PC-3 (cell line): Measurements from ENCODE around the gene ERBB4. TPM values are rescaled to one million over a fixed set of nuclear protein-coding genes. Genes with fewer than 3 reads are reported as not detected.

Source experiments
- ATAC-seq: fragments of 200-7000 bp; cut with Tn5 transposase; 2 replicates; pipeline ENCODE4 v1.9.1; 2020; ENCODE audit warnings: mild to moderate bottlenecking, moderate library complexity
- BruUV-seq: library from RNA; stranded (reverse); fragments of 400-500 nt; replicated peaks from 2 replicates; lab custom pipeline; 2021; lab: Mats Ljungman, UMichigan
- CTCF ChIA-PET: fragments of 300-600 bp; sonication (Branson Sonifier 250); formaldehyde crosslinking; loops from one replicate; lab custom pipeline; 2022; ENCODE audit warnings: antibody characterized with exemption; lab: Charles Lee
- POLR2A ChIA-PET: fragments of 300-600 bp; sonication (Branson Sonifier 250); formaldehyde crosslinking; loops from one replicate; lab custom pipeline; 2022; ENCODE audit warnings: antibody characterized with exemption; ENCODE audit not compliant: unreplicated experiment; lab: Charles Lee
- DNase-seq: peaks from one replicate; pipeline ENCODE4 v3.0.0-alpha.2; 2015
- H2AFZ ChIP-seq: fragments of 300-600 bp; sonication (generic); 2 replicates; pipeline ENCODE4 v1.6.0; 2016; ENCODE audit warnings: antibody characterized with exemption, low read length
- H3F3A ChIP-seq: fragments of 300-600 bp; sonication (generic); one replicate; pipeline ENCODE4 v1.6.0; 2017; ENCODE audit warnings: antibody characterized with exemption, low read length, control low read depth, mild to moderate bottlenecking; ENCODE audit not compliant: unreplicated experiment
- H3K27ac ChIP-seq: fragments of 300-600 bp; sonication (generic); 2 replicates; pipeline ENCODE4 v1.5.1; 2016; ENCODE audit warnings: mild to moderate bottlenecking, low read length
- H3K27me3 ChIP-seq: fragments of 300-600 bp; sonication (generic); 2 replicates; pipeline ENCODE4 v1.6.1; 2016; ENCODE audit warnings: low read length, mixed read lengths
- H3K36me3 ChIP-seq: fragments of 300-600 bp; sonication (generic); 2 replicates; pipeline ENCODE4 v1.6.1; 2016; ENCODE audit warnings: low read depth, mixed run types, low read length, mixed read lengths
- H3K4me1 ChIP-seq: fragments of 300-600 bp; sonication (generic); 2 replicates; pipeline ENCODE4 v1.5.1; 2016; ENCODE audit warnings: low read length; ENCODE audit not compliant: insufficient read depth
- H3K4me2 ChIP-seq: fragments of 300-600 bp; sonication (generic); 2 replicates; pipeline ENCODE4 v1.6.0; 2016; ENCODE audit warnings: low read length
- H3K4me3 ChIP-seq: fragments of 300-600 bp; sonication (generic); 2 replicates; pipeline ENCODE4 v1.5.1; 2016; ENCODE audit warnings: mild to moderate bottlenecking, low read length, mixed read lengths
- H3K79me2 ChIP-seq: fragments of 300-600 bp; sonication (generic); 2 replicates; pipeline ENCODE4 v1.6.1; 2017; ENCODE audit warnings: low read length, mixed read lengths
- H3K9ac ChIP-seq: fragments of 300-600 bp; sonication (generic); 2 replicates; pipeline ENCODE4 v1.6.0; 2016; ENCODE audit warnings: mild to moderate bottlenecking, low read length
- H3K9me2 ChIP-seq: fragments of 300-600 bp; sonication (generic); replicated peaks from 2 replicates; pipeline ENCODE4 v1.6.1; 2016; ENCODE audit warnings: mixed run types, low read length, mixed read lengths
- H3K9me3 ChIP-seq: fragments of 300-600 bp; sonication (generic); 2 replicates; pipeline ENCODE4 v1.6.1; 2016; ENCODE audit warnings: low read length, mixed read lengths
- H4K20me1 ChIP-seq: fragments of 300-600 bp; sonication (generic); 2 replicates; pipeline ENCODE4 v1.6.1; 2016; ENCODE audit warnings: low read length, mixed read lengths
- EZH2 ChIP-seq: fragments of 300-600 bp; sonication (generic); IDR thresholded peaks from one replicate; pipeline ENCODE4 v1.6.1; 2017; ENCODE audit warnings: antibody characterized with exemption, mild to moderate bottlenecking, low read length; ENCODE audit not compliant: unreplicated experiment
- EZH2phosphoT487 ChIP-seq: fragments of 300-600 bp; sonication (generic); IDR thresholded peaks from 2 replicates; pipeline ENCODE4 v1.6.1; 2018; ENCODE audit warnings: mild to moderate bottlenecking, antibody characterized with exemption, low read length, borderline replicate concordance
- intact Hi-C: fragments of 100-400 bp; cut with micrococcal nuclease; formaldehyde crosslinking; loops from 2 replicates; pipeline ENCODE4 v1.9.0; 2023
- total RNA-seq: library from RNA; depleted of rRNA; stranded (reverse); fragments of >200 nt; gene quantifications from 2 replicates; pipeline ENCODE4 v1.2.3, GENCODE V29; 2014
- TF ChIP-seq, protein P1 (sequence below): fragments of 300-600 bp; sonication (generic); conservative IDR thresholded peaks from 2 replicates; pipeline ENCODE4 v1.5.1; 2017; ENCODE audit warnings: antibody characterized with exemption, low read depth, mild to moderate bottlenecking, low read length

ERBB4 gene
- total RNA-seq, 1 experiment from 2014 or later: under 0.01 TPM

DNA sequence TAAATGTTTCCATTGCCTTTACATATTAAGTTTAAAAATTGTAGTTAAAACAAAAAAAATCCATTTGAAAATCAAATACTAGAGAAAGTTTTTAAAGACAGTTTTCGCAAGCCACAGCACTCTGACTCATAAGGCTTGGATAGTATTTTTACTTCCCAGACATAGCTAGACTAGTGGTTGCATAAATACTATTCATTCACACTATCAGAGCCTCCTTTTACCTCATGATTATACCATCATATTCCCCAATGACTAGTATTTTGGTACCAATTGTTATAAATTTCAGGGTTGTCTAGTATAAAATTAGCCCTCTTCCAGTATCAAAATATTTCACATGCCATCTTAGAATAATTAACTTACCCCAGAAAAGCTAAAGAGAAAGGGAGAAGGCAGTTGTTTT, 393.5 kb downstream of the ERBB4 start:
- BruUV-seq: no TSS peak
- TF ChIP-seq EZH2: no peak
- TF ChIP-seq, protein P1, sequence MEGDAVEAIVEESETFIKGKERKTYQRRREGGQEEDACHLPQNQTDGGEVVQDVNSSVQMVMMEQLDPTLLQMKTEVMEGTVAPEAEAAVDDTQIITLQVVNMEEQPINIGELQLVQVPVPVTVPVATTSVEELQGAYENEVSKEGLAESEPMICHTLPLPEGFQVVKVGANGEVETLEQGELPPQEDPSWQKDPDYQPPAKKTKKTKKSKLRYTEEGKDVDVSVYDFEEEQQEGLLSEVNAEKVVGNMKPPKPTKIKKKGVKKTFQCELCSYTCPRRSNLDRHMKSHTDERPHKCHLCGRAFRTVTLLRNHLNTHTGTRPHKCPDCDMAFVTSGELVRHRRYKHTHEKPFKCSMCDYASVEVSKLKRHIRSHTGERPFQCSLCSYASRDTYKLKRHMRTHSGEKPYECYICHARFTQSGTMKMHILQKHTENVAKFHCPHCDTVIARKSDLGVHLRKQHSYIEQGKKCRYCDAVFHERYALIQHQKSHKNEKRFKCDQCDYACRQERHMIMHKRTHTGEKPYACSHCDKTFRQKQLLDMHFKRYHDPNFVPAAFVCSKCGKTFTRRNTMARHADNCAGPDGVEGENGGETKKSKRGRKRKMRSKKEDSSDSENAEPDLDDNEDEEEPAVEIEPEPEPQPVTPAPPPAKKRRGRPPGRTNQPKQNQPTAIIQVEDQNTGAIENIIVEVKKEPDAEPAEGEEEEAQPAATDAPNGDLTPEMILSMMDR: no peak
- TF ChIP-seq EZH2phosphoT487: no peak
- no peak overlapping the region for H3K4me2 ChIP-seq
- DNase-seq (peak; percentile 15), ATAC-seq (peak; percentile 67)
- intact Hi-C loops: loop anchor here (1.0 to 5.0 kb wide), 5 partner anchors 102 to 402 kb away; no protein-coding TSS in a partner anchor
- H3K27ac ChIP-seq: no peak overlapping the region
- no peaks in the 10 kb centered on the region for H4K20me1 ChIP-seq
- no peaks in the 10 kb centered on the region for H3K4me1 ChIP-seq
- ChIA-PET POLR2A (no interaction called here), CTCF (interaction anchor here (0.6 to 0.8 kb wide), 2 partner anchors 140 to 422 kb away, joined by 3 to 8 read pairs; no protein-coding TSS in a partner anchor)
- H3K4me3 ChIP-seq: no peak overlapping the region
- no peaks in the 10 kb centered on the region for H3K27me3 ChIP-seq
- no peak overlapping the region for H2AFZ ChIP-seq
- no peaks in the 10 kb centered on the region for H3F3A ChIP-seq
- H3K36me3 ChIP-seq: no peaks in the 10 kb centered on the region
- no peaks in the 10 kb centered on the region for H3K79me2 ChIP-seq
- no peak overlapping the region for H3K9ac ChIP-seq
- H3K9me3 ChIP-seq: no peaks in the 10 kb centered on the region
- no peaks in the 10 kb centered on the region for H3K9me2 ChIP-seq

DNA sequence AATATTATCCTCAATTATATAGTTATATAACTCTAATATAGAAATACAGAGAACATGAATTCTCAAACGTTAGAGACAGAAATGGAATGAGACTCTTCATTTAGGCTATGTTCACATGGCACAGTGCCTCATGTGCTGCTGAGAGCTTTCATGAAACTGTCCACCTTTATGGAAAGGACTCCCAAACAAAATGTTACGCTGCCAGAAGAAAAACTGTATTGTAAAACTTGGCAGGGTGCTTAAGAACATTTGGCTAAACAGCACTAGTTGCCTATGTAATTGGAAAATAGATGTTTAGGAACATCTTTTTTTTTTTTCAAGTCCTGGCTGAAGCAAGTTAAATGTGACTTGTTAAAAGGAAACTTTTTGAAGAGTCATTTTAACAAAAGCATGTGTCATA, 396.0 kb downstream of the ERBB4 start:
- H3K27me3 ChIP-seq: no peaks in the 10 kb centered on the region
- no peaks in the 10 kb centered on the region for H3K9me3 ChIP-seq
- H4K20me1 ChIP-seq: no peaks in the 10 kb centered on the region
- no peaks in the 10 kb centered on the region for H3K79me2 ChIP-seq
- H3K27ac ChIP-seq: no peak overlapping the region
- ATAC-seq (no peak), DNase-seq (no peak)
- H3K4me3 ChIP-seq: no peak overlapping the region
- no peaks in the 10 kb centered on the region for H3K36me3 ChIP-seq
- intact Hi-C loops: no loop called here
- no TSS peak for BruUV-seq
- no peaks in the 10 kb centered on the region for H3K4me1 ChIP-seq
- CTCF ChIA-PET: no interaction called here
- no peak overlapping the region for H2AFZ ChIP-seq
- no peaks in the 10 kb centered on the region for H3F3A ChIP-seq
- no peak for TF ChIP-seq EZH2phosphoT487
- TF ChIP-seq, protein P1: no peak
- no peak for TF ChIP-seq EZH2
- H3K9me2 ChIP-seq: no peaks in the 10 kb centered on the region
- H3K9ac ChIP-seq: no peak overlapping the region
- no peak overlapping the region for H3K4me2 ChIP-seq
- POLR2A ChIA-PET: no interaction called here

DNA sequence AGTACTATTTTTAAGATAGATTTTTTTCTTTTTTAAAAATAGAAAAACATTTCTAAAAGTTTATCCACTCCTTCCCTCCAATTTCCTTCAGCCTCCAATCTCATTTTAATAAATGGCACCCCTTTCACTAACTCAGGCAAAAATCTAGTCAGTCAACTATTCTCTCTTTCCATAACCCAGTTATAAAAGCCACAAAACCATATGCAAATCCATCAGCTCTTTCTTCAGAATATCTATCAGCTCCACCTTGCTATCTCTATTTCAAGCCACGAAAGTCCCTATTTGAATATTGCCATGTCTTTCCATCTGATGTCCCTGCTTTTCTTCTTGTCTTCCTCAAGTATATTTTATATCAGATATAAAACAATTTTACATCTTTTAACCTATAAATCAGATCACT, 397.1 kb downstream of the ERBB4 start:
- Histone ChIP-seq H3K4me3 (no peak overlapping the region), H2AFZ (no peak overlapping the region), H3K27ac (no peak overlapping the region), H4K20me1 (no peaks in the 10 kb centered on the region), H3K36me3 (no peaks in the 10 kb centered on the region), H3F3A (no peaks in the 10 kb centered on the region), H3K27me3 (no peaks in the 10 kb centered on the region), H3K79me2 (no peaks in the 10 kb centered on the region), H3K9me3 (no peaks in the 10 kb centered on the region), H3K4me2 (no peak overlapping the region), H3K4me1 (no peaks in the 10 kb centered on the region), H3K9me2 (no peaks in the 10 kb centered on the region), H3K9ac (no peak overlapping the region)
- no TSS peak for BruUV-seq
- no peak for DNase-seq
- no peak for ATAC-seq
- intact Hi-C loops: no loop called here
- ChIA-PET POLR2A (no interaction called here), CTCF (no interaction called here)
- TF ChIP-seq EZH2phosphoT487: no peak
- TF ChIP-seq, protein P1: no peak
- TF ChIP-seq EZH2: no peak
